ENCODE measurements around the gene NRL. TPM values are rescaled to one million over a fixed set of nuclear protein-coding genes. Genes with fewer than 3 reads are reported as not detected.

NRL gene
- total RNA-seq, 1 experiment from 2014 or later: 0.66 TPM

DNA sequence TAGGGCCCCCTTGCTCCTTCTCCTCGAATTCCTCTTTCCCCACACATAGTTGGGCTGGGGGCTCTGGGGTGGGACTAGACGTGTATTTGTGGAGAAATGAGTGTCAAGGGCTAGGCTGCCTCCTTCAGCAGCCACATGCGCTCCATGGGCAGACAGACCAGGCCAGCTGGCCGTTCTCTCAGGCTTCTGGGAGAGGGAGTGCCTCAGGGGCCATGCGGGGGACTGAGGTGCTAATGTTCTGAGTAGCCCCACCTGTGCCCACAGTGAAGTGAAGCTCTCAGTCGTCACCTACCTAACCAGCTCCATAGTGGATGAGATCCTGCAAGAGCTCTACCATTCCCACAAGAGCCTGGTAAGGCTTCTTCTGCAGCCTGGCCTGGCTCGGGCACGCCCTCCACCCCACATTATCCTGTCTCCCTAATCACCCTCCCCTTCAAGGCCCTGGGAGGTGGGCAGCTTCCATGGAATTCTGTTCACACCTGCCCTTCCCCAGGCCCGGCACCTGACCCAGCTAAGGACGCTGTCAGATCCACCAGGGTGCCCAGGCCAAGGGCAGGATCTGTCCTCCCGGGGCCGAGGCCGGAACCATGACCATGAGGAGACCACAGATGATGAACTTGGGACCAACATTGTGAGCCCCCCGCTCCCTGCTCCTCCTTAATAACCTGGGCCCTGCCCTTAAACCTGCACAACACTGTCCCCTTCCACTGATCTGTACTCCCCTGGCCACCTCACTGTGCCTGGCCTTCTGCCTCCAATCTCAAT is 52.4 kb downstream of the NRL start:
- BruUV-seq (replicated peaks): no TSS peak
- no peak overlapping the region for H2AFZ ChIP-seq (ENCODE audit: low read depth, low read length, poor library complexity, severe bottlenecking)
- ChIA-PET POLR2A (interaction anchor here (1.1 kb wide), 1 partner anchor 9 kb away, joined by 4 read pairs; no protein-coding TSS in a partner anchor), CTCF (interaction anchor here (0.9 to 1.2 kb wide), 4 partner anchors 19 to 99 kb away, joined by 3 to 5 read pairs (median 4); partner anchors contain the start of gene IRF9), RAD21 (ENCODE audit: low non-redundant PET in 1 of 2, low total read pairs in 2 of 2, uncharacterized antibody in 2 of 2, unreplicated experiment in 2 of 2) (no interaction called here)
- intact Hi-C loops (cut with micrococcal nuclease): no loop called here
- H3K27me3 ChIP-seq (ENCODE audit: insufficient read depth, low read length): no peaks in the 10 kb centered on the region
- no peak for DNase-seq (ENCODE audit: low read depth, low spot score)
- no peak for ATAC-seq
- H3K4me3 ChIP-seq (replicated peaks in 1 of 2; ENCODE audit: low read depth in 1 of 2, low read length in 2 of 2): no peak overlapping the region
- H3K9ac ChIP-seq (ENCODE audit: low read length): no peak overlapping the region
- no peaks in the 10 kb centered on the region for H3K9me3 ChIP-seq (ENCODE audit: control insufficient read depth in 1 of 2, insufficient read depth in 1 of 2, low read depth in 1 of 2, low read length in 2 of 2)
- no peak overlapping the region for H3K4me2 ChIP-seq (ENCODE audit: low read length)
- no peaks in the 10 kb centered on the region for H4K20me1 ChIP-seq (ENCODE audit: insufficient read depth)
- H3K4me1 ChIP-seq (ENCODE audit: control insufficient read depth in 1 of 2, insufficient read depth in 2 of 2, low read length in 2 of 2): no peaks in the 10 kb centered on the region
- H3K9me2 ChIP-seq (ENCODE audit: insufficient read depth): no peaks in the 10 kb centered on the region
- H3K36me3 ChIP-seq (ENCODE audit: control insufficient read depth in 1 of 2, insufficient read depth in 2 of 2, low read length in 2 of 2): no peaks in the 10 kb centered on the region
- H3K79me2 ChIP-seq (ENCODE audit: insufficient read depth, low read length): no peaks in the 10 kb centered on the region
- no peak overlapping the region for H3K27ac ChIP-seq (ENCODE audit: low read depth, low read length)
- TF ChIP-seq FOSL1 (IDR thresholded peaks at IDR 0.05; ENCODE audit: low read depth): no peak
- no peak for TF ChIP-seq SP1 (IDR thresholded peaks at IDR 0.05; ENCODE audit: low read depth)
- TF ChIP-seq, protein P1, sequence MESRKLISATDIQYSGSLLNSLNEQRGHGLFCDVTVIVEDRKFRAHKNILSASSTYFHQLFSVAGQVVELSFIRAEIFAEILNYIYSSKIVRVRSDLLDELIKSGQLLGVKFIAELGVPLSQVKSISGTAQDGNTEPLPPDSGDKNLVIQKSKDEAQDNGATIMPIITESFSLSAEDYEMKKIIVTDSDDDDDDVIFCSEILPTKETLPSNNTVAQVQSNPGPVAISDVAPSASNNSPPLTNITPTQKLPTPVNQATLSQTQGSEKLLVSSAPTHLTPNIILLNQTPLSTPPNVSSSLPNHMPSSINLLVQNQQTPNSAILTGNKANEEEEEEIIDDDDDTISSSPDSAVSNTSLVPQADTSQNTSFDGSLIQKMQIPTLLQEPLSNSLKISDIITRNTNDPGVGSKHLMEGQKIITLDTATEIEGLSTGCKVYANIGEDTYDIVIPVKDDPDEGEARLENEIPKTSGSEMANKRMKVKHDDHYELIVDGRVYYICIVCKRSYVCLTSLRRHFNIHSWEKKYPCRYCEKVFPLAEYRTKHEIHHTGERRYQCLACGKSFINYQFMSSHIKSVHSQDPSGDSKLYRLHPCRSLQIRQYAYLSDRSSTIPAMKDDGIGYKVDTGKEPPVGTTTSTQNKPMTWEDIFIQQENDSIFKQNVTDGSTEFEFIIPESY (IDR thresholded peaks at IDR 0.05; ENCODE audit: extremely low read depth, insufficient replicate concordance, low read length): no peak
- TF ChIP-seq, protein P2, sequence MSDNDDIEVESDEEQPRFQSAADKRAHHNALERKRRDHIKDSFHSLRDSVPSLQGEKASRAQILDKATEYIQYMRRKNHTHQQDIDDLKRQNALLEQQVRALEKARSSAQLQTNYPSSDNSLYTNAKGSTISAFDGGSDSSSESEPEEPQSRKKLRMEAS (IDR thresholded peaks at IDR 0.05): no peak
- no peak for TF ChIP-seq EGR1 (IDR thresholded peaks at IDR 0.05; ENCODE audit: low read depth)
- TF ChIP-seq JUND (IDR thresholded peaks at IDR 0.05): no peak
- TF ChIP-seq SIN3A (IDR thresholded peaks at IDR 0.05; ENCODE audit: low read depth): no peak

Data from HCT116 (cell line).